SK-N-MC (cell line): ENCODE measurements around the gene TMEM120B.

Experiments
- EZH2 ChIP-seq: fragments of 200-600 bp; sonication (generic); IDR thresholded peaks from one replicate; pipeline ENCODE4 v1.6.1; 2017; ENCODE audit warnings: antibody characterized with exemption
- FOXP2 ChIP-seq: optimal IDR thresholded peaks from 2 replicates; pipeline ENCODE3; 2011; ENCODE audit warnings: mild to moderate bottlenecking, moderate library complexity; ENCODE audit not compliant: insufficient read depth; ENCODE audit errors: extremely low read length, control extremely low read depth
- POLR2AphosphoS5 ChIP-seq: IDR thresholded peaks from 2 replicates; pipeline ENCODE4 v1.6.1; 2012; ENCODE audit warnings: mild to moderate bottlenecking, low read depth, low read length, borderline replicate concordance

GRCh38 chr12:121724925-121725324 is 12.4 kb downstream of the TMEM120B start:
- no peak for TF ChIP-seq POLR2AphosphoS5
- TF ChIP-seq EZH2: no peak
- TF ChIP-seq FOXP2: no peak
